GM21737 (cell line): ENCODE results near the gene DNAH8.

Experiments used
- ATAC-seq: cut with Tn5 transposase; IDR thresholded peaks from one replicate; pipeline ENCODE4 v1.9.1; 2021; ENCODE audit warnings: mild to moderate bottlenecking, moderate library complexity; ENCODE audit not compliant: unreplicated experiment

Gene DNAH8

DNA sequence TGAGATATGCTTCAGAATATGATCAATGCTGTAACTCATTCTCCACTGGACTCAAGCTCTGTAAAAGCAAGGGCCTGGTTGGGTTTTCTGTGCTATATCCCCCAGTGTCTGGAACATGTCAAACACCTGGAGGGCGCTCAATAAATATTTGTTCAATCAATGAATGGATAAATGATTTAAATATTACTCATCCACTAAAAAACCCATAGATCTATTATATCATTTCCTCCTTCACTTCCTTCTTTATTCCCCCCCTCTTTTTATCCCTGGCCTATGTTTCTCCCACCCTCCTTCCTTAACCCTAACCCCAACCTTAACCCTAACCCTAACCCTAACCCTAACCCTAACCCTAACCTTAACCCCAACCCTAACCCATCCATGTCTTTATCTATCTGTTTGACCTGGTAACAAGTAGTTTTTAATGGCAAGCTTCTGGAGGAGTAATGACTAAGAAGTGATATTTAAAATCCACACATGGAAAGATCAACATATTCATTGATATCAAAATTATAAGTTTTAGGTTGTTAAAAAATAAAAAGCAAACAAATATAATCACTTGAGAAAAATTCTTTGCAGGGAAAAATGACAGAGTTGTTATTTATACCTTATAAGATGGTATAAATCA, 229.7 kb downstream of the DNAH8 start:
- ATAC-seq, result no peak

DNA sequence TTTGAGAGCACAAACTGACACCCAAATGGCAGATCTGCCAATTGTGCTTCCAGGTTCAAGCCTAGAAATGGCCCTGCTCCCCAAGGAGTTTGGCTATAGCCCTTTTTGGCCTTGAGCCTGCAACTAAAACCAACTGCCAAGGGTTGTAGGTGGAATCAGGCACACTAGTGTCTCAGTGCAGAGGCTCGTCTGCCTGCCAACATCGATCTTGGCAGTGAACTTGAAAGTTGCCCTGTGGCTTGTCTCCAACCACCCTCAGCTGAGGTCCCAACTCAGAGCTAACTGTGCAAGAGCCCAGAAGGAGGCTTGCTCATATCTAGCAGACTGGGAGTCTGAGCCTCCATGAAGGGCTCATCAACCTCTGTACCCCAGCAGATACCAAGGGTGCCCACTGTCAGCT, 240.8 kb downstream of the DNAH8 start:
- ATAC-seq, result no peak

DNA sequence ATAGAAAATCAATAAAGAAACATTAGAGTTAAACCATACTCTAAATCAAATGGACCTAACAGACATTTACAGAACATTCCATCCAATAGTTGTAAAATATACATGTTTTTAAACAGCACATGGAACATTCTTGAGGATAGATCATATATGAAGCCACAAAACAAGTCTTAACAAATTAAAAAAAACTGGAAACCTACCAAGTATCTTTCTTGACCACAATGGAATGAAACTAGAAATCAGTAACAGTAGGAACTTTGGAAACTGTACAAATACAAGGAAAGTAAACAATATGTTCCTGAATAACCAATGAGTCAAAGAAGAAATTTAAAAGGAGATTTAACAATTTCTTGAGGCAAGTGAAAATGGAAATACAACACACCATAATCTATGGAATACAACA, 242.3 kb downstream of the DNAH8 start:
- no peak for ATAC-seq

DNA sequence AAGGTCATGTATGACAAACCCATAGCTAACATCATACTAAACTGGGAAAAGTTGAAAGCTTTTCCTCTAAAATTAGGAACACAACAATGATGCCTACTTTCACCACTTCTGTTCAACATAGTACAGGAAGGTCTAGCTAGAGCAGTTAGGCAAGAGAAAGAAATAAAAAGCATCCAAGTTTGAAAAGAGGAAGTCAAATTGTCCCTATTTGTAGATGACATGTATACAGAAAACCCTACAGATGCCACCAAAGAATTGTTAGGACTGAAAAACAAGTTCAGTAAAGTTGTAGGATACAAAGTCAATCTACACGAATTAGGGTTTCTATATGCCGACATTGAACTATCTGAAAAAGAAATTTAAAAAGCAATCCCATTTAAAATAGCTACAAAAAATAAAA, 244.0 kb downstream of the DNAH8 start:
- no peak for ATAC-seq

GRCh38 chr6:38968702-38969149, 253.6 kb downstream of the DNAH8 start:
- no peak for ATAC-seq

GRCh38 chr6:38973178-38974057, 258.3 kb downstream of the DNAH8 start:
- ATAC-seq, result no peak

GRCh38 chr6:38974389-38975151, 259.5 kb downstream of the DNAH8 start:
- ATAC-seq, result no peak

- no peak for ATAC-seq
Observed at GRCh38 chr6:38975621-38976049, 260.5 kb downstream of the DNAH8 start.

GRCh38 chr6:38976051-38976450, 260.9 kb downstream of the DNAH8 start:
- ATAC-seq, result no peak

- ATAC-seq, result no peak
Observed at GRCh38 chr6:38976801-38977500, 261.8 kb downstream of the DNAH8 start.

- ATAC-seq, result no peak
Observed at GRCh38 chr6:38978139-38978704, 263.1 kb downstream of the DNAH8 start.

DNA sequence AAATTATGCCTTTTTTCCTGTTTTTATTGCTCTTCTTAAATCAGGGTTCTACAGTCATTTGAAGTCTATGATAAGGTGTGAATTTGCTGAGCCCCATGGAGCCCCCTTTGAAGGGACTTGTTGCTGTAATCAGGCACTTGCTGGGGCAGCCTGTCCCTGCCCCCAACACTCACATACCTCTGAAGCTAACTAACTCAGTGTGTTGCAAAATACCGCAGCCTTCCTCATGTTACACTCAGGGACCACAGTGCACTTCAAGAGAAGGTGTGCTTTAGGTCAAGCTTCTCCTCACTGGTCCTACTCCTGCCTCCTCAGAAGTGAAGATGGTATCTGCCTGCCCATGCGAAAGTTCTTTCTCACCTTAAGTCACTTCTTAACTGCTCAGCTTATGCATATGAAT, 267.4 kb downstream of the DNAH8 start:
- ATAC-seq, result no peak

- ATAC-seq, result no peak
Observed at GRCh38 chr6:38984723-38985122, 269.6 kb downstream of the DNAH8 start.

- no peak for ATAC-seq
Observed at GRCh38 chr6:38985839-38986238, 270.7 kb downstream of the DNAH8 start.

DNA sequence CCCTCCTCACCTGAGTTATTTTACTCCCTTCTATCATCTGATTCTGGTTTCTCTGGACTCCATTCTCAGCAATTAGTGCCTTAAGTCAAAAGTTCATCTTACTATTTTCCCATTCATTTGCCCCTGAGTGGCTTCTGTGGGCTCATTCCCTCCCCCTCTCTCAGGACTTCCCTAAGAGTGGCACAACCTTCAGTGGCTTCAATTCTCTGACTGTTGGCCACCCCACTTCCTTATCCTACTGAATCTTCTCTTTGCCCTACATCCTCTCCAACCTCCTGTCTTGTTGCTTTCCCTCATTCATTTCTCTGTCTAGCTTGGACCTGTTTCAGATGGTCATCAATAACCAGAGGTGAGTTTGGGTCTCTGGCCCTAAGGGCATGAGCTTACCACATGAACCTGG, 272.4 kb downstream of the DNAH8 start:
- no peak for ATAC-seq

- ATAC-seq, result no peak
Observed at GRCh38 chr6:38988736-38989449, 273.8 kb downstream of the DNAH8 start.

DNA sequence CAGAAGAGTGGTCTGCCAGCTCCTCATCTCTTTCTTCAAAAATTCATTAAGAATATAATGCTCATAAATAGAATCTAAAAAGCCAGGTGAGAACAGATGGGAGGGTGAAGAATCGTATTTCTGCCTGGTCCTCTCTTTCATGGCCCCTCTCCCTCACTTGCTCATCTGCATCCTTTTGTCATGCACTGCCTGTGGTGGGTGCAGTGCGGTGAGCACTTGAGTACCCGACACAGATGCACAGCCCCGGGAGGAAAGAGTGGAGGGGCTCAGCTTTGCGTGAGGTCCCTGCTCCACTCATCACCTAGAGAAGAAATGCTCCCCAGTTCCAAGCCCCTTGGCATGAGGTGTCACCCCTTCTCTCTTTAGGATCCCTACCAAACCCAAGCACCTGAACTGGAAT, 275.4 kb downstream of the DNAH8 start:
- no peak for ATAC-seq

DNA sequence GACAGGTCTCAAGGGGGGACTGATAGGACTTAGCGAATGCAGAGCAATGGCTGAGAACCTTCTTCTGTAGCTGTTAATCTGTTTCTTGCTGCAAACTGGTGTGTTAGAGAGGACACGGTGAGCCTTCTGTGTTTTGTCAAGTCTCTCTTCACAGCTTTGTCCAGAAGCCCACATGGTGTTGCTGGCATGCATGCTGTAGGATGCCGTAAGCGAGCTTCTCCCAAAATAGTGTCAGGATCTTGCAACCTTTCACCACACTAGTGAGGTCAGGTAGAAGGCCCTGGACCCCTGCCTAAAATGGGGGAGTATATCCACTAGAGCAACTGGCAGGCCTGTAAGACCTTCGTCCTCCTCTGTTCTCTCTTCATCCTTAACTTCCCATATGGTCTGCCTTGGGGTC, 281.6 kb downstream of the DNAH8 start:
- no peak for ATAC-seq

DNA sequence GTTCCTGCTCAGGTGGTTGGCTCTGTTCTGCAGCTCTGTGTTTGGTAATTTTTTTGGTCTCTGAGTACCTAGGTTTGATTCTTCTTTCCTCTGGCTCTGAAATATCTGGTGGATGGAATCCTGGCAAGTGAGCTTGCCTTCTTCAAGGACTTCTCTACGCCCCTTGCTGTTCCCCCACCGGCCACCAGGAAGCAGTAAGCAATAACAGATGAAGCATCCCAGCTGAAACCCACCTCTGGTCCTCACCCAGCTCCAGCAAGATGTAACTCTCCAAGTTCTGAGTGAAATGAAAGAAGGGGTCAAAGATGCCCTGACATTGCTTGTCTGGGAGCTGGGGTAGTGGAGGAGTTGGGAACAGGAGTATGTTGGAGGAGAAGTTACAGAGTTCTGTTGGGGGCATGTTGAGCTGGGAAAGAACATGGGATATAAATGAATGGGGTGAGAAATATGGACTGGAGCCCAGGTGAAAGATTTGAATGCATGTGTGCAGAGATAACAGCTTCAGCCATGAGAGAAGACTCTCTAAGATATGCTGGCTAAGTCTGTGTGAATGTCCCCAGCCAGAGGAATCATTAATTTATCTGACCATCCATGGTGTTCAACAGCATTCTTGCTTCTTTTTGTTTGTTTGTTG, 282.1 kb downstream of the DNAH8 start:
- ATAC-seq, result no peak

DNA sequence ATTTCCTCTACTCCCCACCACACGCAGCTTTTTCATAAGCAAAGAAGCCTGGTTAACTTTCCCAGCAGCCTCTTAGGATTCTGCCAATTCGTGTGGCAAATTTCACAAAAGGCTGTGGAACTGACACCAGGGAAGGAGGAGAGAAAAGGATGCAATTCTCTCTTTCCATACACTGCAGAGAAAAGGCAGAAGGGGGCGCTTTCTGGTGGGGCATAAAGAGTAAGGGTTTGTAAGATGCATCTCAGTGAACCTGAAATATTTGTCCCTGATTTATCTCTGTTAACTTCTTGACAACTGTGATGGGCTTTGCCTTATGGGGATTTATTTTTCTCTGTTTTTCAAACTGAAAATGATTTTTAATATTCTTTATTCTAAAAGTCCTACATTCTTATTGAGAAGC, 288.0 kb downstream of the DNAH8 start:
- ATAC-seq, result no peak
